Activated T-helper 1 cell treated with anti-CD3 and anti-CD28 coated beads, Interleukin-2, amount 50 U/mL, for 16 hours (primary cell): ENCODE measurements around the gene SRPRA.
"Not testable (repeated sequence)": the region's sequence is repeated elsewhere in the genome, so short reads cannot be mapped to it uniquely, and the experiment has no call there.

Experiments
- DNase-seq, 2 donors: peaks; one replicate each; pipeline ENCODE4 v3.0.0-alpha.2; 2020; ENCODE audit warnings: low read depth in 1 of 2, low spot score in 1 of 2

SRPRA gene

GRCh38 chr11:126268708-126269579, at the start of gene SRPRA, which contains the start of gene FOXRED1:
Gene SRPRA (minus strand): TSS chr11:126268895. CDS start chr11:126268804, 91 bp downstream.
Gene FOXRED1 (plus strand): TSS chr11:126269154. CDS start chr11:126269207, 53 bp downstream.
- peak; percentile 99 to 100 for DNase-seq

GRCh38 chr11:126317756-126318573, 49.3 kb upstream of the SRPRA start:
- DNase-seq = no peak

GRCh38 chr11:126317432-126317755, 48.7 kb upstream of the SRPRA start:
- no peak for DNase-seq

- DNase-seq = no peak
These were observed 45.1 kb upstream of the SRPRA start for GRCh38 chr11:126313826-126314225.

DNA sequence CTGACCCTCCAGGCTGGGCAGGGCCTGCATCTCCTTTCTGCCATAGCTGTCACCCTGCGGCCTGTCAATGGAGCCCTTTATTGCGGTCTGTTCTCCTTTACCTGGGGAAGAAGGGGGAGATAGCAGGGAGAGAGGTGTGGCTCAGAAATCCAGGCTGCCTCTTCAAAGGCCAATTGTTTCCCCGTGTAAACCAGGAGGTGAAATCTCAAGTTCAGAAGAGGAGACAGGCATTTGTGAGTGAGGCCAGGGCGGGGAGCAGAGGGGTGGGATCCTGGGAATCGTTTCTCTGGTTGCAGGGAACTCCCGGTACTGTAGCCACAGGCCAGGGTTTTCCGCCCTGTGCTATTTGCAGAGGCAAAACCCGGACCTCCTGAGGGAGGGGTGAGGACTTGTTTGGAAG, 44.3 kb upstream of the SRPRA start:
- DNase-seq = no peak

- DNase-seq = no peak
These were observed 43.0 kb upstream of the SRPRA start for GRCh38 chr11:126311401-126312291.

DNA sequence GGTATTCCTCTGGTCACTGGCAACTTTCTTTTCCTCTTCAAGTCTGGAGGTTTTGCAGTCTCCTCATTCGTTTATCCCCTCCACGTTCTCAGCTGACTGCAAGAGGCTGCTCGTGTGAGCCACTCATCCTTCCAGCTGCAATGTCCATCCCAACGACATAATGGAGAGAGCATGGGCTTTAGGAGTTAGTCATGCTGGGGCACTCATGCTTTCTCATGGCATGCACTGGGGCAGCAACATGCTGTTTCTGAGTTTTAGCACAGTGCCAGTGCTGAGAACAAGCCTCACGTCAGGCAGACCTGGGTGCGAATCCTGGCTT, 42.3 kb upstream of the SRPRA start:
- no peak for DNase-seq

GRCh38 chr11:126310200-126310991, 41.7 kb upstream of the SRPRA start:
- peak; percentile 18 to 27 for DNase-seq

DNA sequence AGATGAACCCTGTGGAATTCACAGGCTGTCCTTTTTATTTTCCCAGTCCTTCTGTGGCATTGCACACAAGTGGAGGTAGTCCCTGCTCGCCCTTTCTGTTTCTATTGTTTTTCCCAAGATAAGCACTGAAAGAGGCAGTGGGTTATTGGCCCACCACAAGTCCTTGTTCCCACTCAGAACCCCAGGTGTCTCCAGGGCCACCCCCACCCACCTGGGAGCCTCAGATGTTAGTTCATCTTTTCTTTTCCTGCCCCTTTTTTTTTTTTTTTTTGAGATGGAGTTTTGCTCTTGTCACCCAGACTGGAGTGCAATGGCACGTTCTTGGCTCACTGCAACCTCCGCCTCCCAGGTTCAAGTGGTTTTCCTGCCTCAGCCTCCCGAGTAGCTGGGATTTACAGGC, 40.1 kb upstream of the SRPRA start:
- not testable (repeated sequence) for DNase-seq

DNA sequence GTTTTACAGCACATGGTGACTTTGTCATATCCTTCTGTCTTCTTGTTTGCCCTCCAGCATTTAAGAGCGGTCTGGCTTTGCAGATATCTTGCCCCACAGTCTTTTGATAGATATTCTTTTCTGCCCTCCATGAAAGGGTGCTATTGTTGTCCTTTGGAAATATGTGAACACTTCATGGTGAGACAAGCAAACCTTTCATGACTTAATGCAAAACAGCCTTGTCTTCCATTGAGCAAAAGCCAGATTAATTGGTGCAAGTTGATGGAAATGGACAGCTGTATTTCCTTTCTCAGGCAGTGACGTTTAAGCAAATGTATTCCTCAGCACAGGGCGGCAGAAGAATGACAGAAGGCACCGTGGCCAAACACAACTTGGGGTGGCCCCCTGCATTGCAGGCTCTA, 39.6 kb upstream of the SRPRA start:
- DNase-seq = no peak

DNA sequence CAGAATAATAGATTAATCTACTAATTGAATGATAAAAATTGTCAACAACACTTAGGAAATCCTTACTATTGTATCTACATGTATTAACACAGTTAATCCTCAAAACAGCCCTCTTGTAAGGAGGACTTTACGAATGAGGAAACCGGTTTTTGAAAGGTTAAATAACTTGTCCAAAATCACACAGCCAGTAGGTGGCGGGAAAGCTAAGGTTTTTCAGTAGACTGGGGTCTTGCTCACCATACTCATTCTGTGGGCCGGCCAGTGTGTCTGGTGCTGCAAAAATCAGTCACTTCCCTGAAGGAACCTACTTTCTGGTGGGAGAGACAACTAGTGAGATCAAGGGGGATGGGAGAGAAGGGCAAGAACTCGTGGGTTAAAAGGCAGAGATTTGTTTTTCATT, 39.0 kb upstream of the SRPRA start:
- DNase-seq = no peak

GRCh38 chr11:126305699-126306098, 37.0 kb upstream of the SRPRA start:
- no peak for DNase-seq

DNA sequence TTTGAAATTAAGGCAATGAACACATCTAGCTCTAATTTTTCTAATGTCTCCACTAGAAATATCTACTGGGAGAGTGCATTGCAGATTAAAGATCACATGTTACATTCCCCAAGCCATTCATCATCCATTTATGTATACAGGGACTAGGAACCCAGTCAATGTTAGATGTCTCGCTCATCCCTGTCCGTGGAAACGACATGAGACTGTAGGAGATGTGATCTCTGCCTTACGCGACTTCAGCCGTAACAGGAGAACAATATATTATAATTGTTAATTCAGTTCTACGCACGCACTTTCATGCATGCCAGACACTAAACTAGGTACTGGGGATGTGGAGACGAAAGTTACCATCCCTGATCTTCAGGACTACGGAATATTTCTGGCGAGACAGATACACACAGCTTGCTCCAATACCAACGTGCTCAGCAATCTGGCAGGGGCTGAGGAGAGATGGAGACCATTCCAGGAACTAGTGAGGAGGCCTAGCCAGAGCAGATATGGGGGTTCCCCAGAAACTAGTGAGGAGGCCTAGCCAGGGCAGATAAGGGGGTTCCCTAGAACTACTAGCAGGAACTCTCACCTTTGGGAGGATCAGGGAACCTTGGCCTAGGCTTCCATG, 35.9 kb upstream of the SRPRA start:
- no peak for DNase-seq

- peak; percentile 67 to 82 for DNase-seq
These were observed 35.1 kb upstream of the SRPRA start, which contains the start of gene DCPS for GRCh38 chr11:126303623-126304456. Gene DCPS (plus strand): TSS chr11:126304060. CDS start chr11:126304081, 21 bp downstream.

- no peak for DNase-seq
These were observed 28.3 kb upstream of the SRPRA start for GRCh38 chr11:126297004-126297403.

- DNase-seq = no peak
These were observed 25.0 kb upstream of the SRPRA start for GRCh38 chr11:126293726-126294125.

DNA sequence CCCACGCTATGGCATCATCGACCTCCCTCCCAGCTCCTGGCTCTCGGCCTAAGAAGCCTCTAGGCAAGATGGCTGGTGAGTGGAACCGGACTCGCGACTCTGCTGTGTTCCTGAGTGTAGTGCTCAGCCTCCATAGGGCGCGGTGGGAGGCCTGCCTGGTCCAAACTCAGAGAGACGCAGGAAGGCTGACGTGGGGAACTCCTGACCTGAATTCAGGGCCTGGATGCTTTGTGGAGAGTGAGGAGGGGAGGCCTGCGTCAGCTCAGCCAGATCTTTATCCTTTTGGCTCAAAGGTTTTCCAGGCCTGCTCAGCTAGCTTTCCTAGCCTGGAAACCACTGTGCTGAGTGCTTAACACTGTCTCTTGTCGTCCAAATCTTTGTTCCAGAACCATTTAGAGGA, 22.2 kb upstream of the SRPRA start:
- no peak for DNase-seq

- DNase-seq = no peak
These were observed 19.5 kb upstream of the SRPRA start for GRCh38 chr11:126288237-126288636.

GRCh38 chr11:126284829-126285228, 16.1 kb upstream of the SRPRA start:
- peak; percentile 72 to 74 for DNase-seq
